ENCODE measurements around the gene TRANK1.
"Not testable (repeated sequence)": the region's sequence is repeated elsewhere in the genome, so short reads cannot be mapped to it uniquely, and the experiment has no call there.

TRANK1 gene

DNA sequence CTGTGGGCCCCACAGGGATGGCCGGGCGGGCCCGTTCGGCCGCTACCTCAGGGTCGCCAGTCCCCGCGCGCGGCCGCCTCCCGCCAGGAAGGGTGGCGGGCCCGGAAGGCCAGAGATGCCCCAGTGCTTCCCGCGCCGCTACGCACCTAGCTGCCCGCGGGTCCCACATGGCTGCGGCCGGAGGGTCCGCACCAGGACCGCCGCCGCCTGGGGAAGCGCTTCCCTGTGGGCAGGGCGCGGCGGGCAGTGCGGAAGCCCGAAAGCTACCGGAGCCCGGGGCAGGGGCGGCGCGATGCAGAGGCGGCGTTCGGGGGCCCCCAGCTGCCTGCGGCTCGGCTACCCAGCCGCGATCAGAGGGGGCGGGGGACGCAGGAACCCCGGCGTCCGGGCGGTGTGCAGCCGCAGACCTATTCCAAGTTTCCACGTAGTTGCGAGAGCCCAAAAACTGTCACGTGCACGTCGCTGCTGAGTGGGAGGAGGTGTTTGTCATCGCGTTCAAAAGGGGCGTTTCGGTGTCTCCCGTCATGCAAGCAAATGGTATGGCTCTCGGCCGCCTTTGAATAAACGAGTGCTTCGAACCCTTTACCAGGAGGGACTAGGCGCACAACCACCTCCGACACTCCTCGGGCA is at the start of gene TRANK1:
Gene TRANK1 (minus strand): TSS at position 414 of the 630 bp plus-strand sequence. CDS start 245 bp downstream, at position 169.
- peak; percentile 51 to 60 for DNase-seq (ENCODE audit: low read depth in 2 of 2)

DNA sequence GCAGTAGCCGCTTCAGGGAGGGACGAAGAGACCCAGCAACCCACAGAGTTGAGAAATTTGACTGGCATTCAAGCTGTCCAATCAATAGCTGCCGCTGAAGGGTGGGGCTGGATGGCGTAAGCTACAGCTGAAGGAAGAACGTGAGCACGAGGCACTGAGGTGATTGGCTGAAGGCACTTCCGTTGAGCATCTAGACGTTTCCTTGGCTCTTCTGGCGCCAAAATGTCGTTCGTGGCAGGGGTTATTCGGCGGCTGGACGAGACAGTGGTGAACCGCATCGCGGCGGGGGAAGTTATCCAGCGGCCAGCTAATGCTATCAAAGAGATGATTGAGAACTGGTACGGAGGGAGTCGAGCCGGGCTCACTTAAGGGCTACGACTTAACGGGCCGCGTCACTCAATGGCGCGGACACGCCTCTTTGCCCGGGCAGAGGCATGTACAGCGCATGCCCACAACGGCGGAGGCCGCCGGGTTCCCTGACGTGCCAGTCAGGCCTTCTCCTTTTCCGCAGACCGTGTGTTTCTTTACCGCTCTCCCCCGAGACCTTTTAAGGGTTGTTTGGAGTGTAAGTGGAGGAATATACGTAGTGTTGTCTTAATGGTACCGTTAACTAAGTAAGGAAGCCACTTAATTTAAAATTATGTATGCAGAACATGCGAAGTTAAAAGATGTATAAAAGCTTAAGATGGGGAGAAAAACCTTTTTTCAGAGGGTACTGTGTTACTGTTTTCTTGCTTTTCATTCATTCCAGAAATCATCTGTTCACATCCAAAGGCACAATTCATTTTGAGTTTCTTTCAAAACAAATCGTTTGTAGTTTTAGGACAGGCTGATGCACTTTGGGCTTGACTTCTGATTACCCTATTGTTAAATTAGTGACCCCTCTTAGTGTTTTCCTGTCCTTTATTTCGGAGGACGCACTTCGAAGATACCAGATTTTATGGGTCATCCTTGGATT is 48.8 kb upstream of the TRANK1 start, which contains the start of gene MLH1:
Gene MLH1 (plus strand): TSS at position 193 of the 958 bp plus-strand sequence. CDS start 30 bp downstream, at position 223.
- peak; percentile 80 to 97 for DNase-seq (ENCODE audit: low read depth in 2 of 2)

DNA sequence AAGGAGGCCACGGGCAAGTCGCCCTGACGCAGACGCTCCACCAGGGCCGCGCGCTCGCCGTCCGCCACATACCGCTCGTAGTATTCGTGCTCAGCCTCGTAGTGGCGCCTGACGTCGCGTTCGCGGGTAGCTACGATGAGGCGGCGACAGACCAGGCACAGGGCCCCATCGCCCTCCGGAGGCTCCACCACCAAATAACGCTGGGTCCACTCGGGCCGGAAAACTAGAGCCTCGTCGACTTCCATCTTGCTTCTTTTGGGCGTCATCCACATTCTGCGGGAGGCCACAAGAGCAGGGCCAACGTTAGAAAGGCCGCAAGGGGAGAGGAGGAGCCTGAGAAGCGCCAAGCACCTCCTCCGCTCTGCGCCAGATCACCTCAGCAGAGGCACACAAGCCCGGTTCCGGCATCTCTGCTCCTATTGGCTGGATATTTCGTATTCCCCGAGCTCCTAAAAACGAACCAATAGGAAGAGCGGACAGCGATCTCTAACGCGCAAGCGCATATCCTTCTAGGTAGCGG is 48.0 kb upstream of the TRANK1 start, which contains the start of gene EPM2AIP1:
Gene EPM2AIP1 (minus strand): TSS at position 326 of the 520 bp plus-strand sequence. CDS start 54 bp downstream, at position 272.
- DNase-seq (ENCODE audit: low read depth in 2 of 2) = peak in 1 of 2 donors; percentile 95

DNA sequence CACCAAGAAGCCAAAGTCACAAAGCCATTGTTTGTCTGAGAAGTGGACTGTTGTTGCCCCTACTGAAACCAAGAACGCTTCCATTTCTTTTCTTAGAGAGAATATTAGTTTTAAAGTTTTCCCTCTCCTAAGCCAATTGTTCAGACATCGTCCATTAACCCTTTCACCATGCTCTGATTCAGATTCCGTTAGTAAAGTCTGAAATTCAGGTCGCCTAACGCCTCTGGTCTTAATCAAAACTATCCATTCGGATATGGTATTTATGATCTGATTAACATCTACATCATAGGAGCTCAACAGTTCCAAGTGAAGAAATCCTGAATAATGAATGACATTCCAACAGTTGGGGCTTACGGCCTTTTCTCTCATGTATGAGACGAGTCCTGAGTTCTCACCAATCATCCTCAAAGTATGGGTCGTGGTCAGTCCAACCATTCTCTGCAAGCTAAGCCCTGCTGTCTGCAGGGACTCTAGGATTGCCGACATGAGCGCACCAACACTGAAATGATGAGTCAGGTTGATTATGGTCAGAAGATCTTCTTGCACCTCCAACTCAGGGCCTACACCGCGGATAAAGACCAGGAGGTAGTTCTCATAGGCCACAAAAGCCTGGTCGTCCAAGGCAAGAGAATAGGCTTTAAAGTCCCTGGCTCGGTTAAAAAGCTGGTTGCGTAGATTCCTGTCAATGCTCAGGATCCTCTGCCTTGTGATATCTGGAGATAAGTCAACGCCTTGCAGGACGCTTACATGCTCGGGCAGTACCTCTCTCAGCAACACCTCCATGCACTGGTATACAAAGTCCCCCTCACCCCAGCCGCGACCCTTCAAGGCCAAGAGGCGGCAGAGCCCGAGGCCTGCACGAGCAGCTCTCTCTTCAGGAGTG is 47.3 kb upstream of the TRANK1 start:
- no peak for DNase-seq (ENCODE audit: low read depth in 2 of 2)

DNA sequence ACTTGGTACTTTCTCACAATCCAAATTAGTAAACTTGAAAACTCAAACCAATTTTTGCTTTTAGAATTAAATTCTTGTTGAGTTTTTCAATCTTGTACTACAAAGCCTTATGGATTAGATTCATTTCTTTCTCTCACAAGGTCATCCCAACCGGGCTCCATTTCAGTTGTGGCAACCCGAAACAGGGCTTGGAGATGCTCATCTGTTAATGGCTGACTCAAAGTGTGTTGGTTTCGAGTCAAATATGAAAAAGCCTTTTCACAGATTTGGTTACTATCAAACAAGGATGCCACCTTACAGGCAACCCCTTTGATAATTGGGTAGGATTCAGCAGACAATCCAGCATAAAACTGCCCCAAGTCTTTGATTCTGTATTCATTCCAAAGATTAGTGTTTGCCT is 46.3 kb upstream of the TRANK1 start:
- no peak for DNase-seq (ENCODE audit: low read depth in 2 of 2)

DNA sequence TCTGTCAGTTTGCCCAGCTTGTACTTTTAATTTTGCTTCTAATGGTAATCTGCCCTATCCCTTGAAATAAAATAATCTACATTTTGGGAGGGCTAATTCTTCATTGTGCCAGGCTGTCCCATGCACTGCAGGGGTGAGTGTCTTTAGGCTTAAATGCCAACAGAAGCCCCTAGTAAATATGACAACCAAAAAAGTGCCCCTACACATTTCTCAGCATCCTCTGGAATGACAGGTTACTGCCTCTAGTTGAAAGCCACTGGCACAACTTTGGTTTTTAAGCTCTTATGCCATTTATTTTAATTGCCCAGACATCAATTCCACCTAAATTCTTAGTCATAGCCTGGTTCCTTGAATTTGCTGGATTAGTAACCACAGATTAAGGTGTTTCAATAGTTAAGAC is 44.7 kb upstream of the TRANK1 start:
- DNase-seq (ENCODE audit: low read depth in 2 of 2) = no peak

DNA sequence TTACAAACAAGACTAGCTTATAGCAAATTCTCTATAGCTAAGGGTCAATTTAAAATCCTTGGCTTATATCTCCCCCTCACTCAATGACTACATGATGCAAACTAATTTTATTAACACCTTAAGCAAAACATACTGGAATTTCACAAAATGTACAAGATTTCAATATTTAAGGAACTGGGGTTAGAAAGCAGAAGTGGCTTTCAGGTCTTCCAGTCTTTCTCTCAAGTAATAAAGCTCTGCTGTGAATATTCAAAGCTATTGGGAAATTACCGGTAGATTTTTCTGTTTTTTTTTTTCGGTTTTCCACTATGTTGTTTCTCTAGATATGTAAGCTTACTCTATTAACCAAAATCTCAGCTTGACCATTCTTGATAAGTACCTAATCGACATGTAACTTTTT is 44.2 kb upstream of the TRANK1 start:
- no peak for DNase-seq (ENCODE audit: low read depth in 2 of 2)

DNA sequence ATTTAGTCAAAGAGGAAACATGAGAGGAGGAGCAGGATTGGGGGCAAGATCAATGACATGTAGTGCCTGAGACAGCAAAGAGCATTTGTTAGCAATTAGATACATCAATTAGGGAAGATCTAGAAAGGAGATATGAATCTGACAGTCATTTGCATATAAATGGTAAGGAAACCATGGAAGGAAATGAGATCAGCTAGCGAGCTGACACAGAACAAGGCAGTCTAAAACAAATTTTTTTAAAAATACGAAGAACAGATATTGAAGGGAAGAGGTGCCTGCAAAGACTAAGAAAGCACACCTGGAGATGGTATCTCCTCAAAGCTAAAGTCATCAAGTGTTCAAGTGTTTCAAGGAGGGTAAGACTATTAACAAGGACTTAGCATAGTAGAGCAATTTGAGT is 43.5 kb upstream of the TRANK1 start:
- no peak for DNase-seq (ENCODE audit: low read depth in 2 of 2)

DNA sequence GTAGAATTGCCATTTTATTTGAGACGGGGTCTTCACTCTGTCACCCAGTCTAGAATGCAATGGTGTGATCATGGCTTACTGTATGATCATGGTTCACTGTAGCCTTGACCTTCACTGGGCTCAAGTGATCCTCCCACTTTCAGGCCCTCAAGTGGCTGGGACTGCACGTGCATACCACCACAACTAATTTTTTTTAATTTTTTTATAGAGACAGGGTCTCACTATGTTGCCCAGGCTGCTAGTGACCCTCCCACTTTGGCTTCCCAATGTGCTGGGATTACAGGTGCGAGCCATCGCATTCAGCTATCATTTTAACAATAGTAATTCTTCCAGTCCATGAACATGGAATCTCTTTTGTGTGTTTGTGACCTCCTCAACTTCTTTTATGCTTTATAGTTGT is 36.2 kb upstream of the TRANK1 start:
- no peak for DNase-seq (ENCODE audit: low read depth in 2 of 2)

DNA sequence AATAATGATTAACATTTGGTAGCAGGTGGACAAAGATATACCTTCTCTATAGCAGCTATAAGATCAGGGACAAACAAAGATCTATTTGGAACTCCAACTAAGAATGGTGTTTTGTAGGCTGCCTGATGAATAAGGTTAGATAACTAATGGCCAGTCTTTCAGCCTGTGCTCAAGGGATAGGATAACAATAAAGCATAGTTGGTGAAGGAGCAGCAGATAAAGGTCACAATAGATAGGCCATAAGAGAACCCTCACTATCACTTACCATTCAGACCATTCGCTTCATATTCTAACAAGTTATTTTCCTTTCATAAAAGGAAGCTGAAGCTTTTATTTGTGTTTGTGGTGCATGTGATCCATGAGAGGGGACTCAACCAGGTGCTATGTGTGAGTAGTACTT is 28.3 kb upstream of the TRANK1 start:
- DNase-seq (ENCODE audit: low read depth in 2 of 2) = no peak

DNA sequence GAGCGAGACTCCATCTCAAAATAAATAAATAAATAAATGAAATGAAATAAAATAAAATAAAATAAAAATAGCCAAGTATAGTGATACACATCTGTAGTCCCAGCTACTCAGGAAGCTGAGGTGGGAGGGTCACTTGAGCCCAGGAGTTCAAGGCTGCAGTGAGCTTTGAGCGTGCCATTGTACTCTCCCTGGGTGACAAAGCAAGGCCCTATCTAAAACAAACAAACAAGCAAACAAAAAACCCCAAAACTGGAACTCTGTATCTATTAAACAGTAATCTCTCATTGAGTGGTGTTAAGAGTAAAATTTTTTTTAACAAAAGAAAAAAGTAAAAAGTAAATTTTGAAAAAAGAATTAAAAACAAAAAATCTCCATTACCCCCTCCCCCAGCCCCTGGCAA is 27.3 kb upstream of the TRANK1 start:
- no peak for DNase-seq (ENCODE audit: low read depth in 2 of 2)

DNA sequence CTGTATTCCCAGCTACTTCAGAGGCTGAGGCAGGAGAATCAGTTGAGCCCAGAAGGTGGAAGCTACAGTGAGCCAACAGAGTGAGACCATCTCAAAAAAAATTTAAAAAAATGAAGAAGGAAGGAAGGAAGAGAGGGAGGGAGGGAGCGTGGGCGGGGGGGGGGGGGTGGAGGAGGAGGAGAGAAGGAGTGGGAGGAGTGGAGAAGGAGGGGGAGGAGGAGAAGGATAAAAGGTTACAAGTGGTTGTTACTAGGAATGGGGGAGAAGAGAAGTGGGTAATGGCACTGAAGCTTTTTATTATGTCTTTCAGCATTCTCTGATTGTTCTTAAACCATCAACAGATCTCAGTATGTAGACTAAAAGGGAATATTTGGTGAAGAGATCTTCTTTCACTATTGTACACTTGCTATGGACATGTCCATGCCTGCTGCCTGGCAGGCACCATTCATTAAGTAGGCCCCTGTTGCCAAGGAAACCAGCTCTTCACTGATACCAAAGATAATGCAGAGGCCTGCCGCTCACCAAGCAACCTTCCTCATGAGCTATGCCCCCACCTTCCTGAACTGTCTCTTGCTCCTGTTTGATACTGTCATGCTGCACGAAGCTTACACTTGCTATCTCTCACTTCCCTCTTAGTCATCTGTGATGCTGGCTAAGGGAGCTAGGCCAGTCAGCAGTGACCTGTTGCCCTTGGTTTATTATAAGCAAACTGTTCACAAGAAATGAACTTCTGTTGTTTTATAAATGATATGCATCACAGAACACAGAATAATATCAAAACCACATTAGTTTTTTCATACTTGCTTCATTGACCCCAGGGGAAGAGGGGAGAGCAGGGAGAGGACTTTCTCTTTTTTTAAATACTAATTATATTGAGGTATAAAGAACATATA is 24.9 kb upstream of the TRANK1 start:
- DNase-seq (ENCODE audit: low read depth in 2 of 2) = no peak

DNA sequence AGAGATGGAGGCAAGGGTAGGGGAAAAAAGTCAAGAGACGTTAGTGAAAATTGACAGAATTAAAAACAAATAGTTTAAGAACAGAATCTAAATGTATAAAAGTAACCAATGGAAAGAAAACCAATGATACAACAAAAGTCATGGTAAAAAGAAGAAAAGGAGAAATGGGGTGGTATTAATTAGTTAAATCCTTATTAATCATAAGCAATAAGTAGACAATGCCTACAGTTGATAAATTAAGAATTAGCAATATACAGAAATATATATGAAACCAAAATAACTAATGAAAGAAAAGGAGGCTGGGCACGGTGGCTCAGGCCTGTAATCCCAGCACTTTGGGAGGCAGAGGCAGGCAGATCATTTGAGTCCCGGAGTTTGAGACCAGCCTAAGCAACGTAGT is 24.2 kb upstream of the TRANK1 start:
- no peak for DNase-seq (ENCODE audit: low read depth in 2 of 2)

DNA sequence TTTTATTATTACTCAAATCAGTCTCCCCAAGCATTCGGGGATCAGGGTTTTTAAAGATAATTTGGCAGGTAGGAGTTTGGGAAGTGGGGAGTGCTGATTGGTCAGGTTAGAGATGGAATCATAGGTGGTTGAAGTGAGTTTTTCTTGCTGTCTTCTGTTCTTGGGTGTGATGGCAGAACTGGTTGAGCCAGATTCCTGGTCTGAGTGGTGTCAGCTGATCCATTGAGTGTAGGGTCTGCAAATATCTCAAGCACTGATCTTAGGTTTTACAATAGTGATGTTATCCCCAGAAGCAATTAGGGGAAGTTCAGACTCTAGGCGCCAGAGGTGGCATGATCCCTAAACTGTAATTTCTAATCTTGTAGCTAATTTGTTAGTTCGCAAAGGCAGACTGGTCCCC is 20.6 kb upstream of the TRANK1 start:
- DNase-seq (ENCODE audit: low read depth in 2 of 2) = no peak

DNA sequence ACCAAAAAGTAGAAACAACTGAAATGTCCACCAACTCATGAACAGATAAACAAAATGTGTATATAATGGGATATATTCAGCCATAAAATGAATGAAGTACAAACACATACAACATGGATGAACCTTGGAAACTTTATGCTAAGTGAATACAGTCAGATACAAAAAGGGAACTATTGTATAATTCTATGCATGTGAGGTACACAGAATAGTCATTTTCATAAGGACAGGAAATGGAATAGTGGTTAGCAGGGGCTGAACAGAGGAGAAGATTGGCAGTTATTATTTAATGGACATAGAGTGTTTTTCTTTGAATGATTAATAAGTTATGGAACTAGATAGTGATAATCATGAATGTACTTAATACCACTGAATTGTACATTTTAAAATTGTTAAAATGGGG is 20.0 kb upstream of the TRANK1 start:
- no peak for DNase-seq (ENCODE audit: low read depth in 2 of 2)

DNA sequence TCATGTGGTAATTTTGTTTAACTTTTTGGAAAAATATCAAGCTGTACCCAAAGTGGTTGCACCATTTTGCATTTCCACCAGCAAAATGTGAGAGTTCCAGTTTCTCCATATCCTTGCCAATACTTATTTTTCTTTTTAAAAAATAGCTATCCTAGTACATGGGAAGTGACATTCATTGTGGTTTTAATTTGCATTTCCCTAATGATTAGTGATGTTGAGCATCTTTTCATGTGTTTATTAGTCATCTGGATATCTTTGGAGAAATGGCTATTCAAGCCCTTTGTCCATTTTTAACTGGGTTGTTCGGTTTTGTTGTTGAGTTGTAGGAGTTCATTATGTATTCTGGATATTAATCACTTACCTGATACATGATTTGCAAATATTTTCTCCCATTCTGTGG is 19.5 kb upstream of the TRANK1 start:
- no peak for DNase-seq (ENCODE audit: low read depth in 2 of 2)

DNA sequence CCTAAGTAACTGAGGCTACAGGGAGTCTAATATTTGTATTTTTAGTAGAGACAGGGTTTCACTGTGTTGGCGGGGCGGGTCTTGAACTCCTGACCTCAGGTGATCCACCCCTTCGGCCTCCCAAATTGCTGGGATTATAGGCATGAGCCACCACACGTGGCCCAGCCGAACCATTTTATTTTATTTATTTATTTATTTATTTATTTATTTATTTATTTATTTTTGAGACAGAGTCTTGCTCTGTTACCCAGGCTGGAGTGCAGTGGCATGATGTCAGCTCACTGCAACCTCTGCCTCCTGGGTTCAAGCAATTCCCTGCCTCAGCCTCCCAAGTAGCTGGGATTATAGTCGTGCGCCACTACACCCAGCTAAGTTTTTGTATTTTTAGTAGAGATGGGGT is 18.2 kb upstream of the TRANK1 start:
- DNase-seq (ENCODE audit: low read depth in 2 of 2) = not testable (repeated sequence)

DNA sequence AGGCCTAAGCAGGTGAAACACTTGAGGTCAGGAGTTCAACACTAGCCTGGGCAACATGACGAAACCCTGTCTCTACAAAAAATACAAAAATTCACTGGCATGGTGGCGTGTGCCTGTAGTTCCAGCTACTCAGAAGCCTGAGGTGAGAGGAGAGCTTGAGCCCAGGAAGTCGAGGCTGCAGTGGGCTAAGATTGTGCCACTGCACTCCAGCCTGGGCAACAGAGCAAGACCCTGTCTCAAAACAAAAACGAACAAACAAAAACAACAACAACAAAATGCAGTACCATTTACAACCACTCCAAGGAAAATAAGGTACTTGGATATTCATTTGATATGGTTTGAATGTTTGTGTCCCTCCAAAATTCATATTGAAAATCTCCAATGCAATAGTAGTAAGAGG is 15.6 kb upstream of the TRANK1 start:
- no peak for DNase-seq (ENCODE audit: low read depth in 2 of 2)

DNA sequence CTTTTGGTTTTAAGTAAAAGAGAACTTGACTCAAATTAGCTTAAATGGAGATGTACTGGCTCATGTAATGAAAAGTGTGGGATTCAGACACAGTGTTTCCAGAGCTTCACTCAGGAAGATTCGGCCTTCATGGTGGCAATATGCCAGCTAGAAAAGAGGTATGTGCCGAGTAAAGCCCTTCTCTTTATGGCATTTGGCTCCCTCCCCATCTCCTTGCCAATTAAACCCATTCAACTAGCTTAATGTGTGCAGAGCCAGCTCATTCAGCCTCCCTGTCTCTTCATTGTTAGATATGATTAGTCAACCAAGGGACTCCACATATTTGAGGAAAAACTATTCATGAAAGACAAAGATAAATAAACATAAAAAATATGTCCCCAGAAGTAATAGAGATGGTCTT is 15.0 kb upstream of the TRANK1 start:
- no peak for DNase-seq (ENCODE audit: low read depth in 2 of 2)

DNA sequence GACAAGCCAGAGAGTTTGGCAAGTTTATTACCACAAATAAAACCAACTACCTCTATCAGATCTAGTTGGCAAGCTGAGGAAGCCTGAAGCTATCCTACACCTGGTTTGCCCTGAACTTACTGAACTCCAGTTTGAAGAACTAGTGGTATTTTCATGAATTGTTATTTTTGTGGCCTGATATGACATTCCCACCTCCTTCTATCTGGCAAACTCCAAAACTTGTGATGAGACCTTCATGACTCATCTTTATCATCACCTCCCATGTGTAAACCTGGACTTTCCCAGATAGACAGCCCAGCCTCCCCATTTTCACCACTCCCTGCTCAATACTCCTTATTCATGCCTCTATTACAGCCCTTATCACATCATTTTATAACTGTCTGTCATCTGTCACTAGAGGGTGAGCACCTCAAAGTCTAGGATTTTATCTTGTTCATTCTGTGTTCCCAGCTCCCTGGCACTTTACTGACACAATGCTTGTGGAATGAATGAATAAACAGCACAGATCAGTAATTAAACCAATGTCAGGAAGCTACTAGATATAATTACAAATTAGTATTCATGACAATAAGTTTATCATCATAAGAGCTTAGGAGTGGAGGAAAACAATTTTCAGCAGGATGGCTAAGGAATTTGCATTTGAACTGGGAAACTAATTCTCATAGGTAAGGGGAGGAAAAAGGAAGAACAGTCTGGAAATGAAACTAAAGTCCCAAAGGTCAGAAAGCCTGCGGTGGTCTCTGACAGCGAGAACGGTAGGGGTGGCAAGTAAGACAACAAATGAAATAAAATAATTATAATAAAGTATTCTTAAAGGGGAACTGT is 13.2 kb upstream of the TRANK1 start:
- DNase-seq (ENCODE audit: low read depth in 2 of 2) = no peak

Measured in stimulated activated CD8-positive, alpha-beta memory T cell treated with anti-CD3 and anti-CD28 coated beads, Interleukin-7, amount 100 ng/mL, for 1 hour (primary cell).